ENCODE measurements around the gene USPL1.

GRCh38 chr13:30593001-30593400 lies 24.7 kb upstream of the USPL1 start:
- TF ChIP-seq POLR2AphosphoS5 (IDR thresholded peaks at IDR 0.05) (no peak), CTCF (IDR thresholded peaks at IDR 0.05; ENCODE audit: poor library complexity, severe bottlenecking) (no peak), EP300 (conservative IDR thresholded peaks at IDR 0.05; ENCODE audit: poor library complexity, severe bottlenecking) (no peak)

Data from neural cell (in vitro differentiated cells).